ENCODE data around the gene PTGER4.

DNA sequence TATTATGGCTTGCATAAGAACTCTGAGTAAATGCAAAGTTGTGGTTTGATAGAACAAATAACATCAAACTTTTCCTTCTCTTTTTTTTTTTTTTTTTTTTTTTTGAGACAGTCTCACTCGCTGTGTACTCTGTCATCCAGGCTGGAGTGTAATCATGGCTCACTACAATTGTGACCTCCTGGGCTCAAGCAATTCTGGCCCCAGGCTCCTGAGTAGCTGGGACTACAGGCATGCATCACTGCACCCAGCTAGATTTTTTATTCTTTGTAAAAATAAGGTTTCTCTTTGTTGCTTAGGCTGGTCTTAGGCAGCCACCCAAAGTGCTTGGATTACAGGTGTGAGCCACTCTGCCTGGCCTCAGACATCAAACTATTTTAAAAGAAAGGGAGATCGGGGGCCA, 19.0 kb upstream of the PTGER4 start:
- TF ChIP-seq POLR2AphosphoS5 (IDR thresholded peaks at IDR 0.05) (no peak), CTCF (IDR thresholded peaks at IDR 0.05) (no peak)
